Rectal smooth muscle tissue (tissue), 1 donor: ENCODE data around the gene ARL2.
A peak's percentile ranks its signal among the peaks of the same experiment; 100 is the strongest.

ENCODE experiments used
- H3K27ac ChIP-seq: one replicate; pipeline ENCODE4 v1.7.0; 2013; ENCODE audit warnings: low read depth, low read length, inconsistent platforms
- H3K27me3 ChIP-seq: one replicate; pipeline ENCODE4 v1.7.0; 2013; ENCODE audit warnings: low read length; ENCODE audit not compliant: control insufficient read depth, insufficient read depth
- H3K36me3 ChIP-seq: one replicate; pipeline ENCODE4 v1.7.0; 2013; ENCODE audit warnings: low read length; ENCODE audit not compliant: control insufficient read depth, insufficient read depth
- H3K4me1 ChIP-seq: one replicate; pipeline ENCODE4 v1.7.0; 2013; ENCODE audit warnings: low read length; ENCODE audit not compliant: control insufficient read depth, insufficient read depth
- H3K4me3 ChIP-seq: one replicate; pipeline ENCODE4 v1.7.0; 2013; ENCODE audit warnings: low read length
- H3K9ac ChIP-seq: one replicate; pipeline ENCODE4 v1.7.0; 2013; ENCODE audit warnings: low read length

The ARL2 gene

GRCh38 chr11:65058012-65058411 lies 44.1 kb downstream of the ARL2 start:
- Histone ChIP-seq H3K4me3 (peak overlapping the region; percentile 8), H3K4me1 (no peaks in the 10 kb centered on the region), H3K27ac (no peak overlapping the region), H3K36me3 (no peaks in the 10 kb centered on the region), H3K27me3 (no peaks in the 10 kb centered on the region), H3K9ac (no peak overlapping the region)

GRCh38 chr11:65058419-65059054 lies 44.6 kb downstream of the ARL2 start, which contains the start of gene NAALADL1:
Gene NAALADL1 (minus strand): TSS chr11:65058553. CDS start chr11:65058521, 32 bp downstream.
- no peaks in the 10 kb centered on the region for H3K4me1 ChIP-seq
- H3K36me3 ChIP-seq = no peaks in the 10 kb centered on the region
- no peak within 1 kb of the TSS for H3K9ac ChIP-seq
- H3K27ac ChIP-seq = no peak within 1 kb of the TSS
- H3K27me3 ChIP-seq = no peaks in the 10 kb centered on the region
- peak within 1 kb of the TSS; percentile 8 for H3K4me3 ChIP-seq

- Histone ChIP-seq H3K9ac (no peak overlapping the region), H3K4me3 (no peak overlapping the region), H3K36me3 (no peaks in the 10 kb centered on the region), H3K27ac (no peak overlapping the region), H3K27me3 (no peaks in the 10 kb centered on the region), H3K4me1 (no peaks in the 10 kb centered on the region)
Observed at GRCh38 chr11:65059523-65059922, 45.6 kb downstream of the ARL2 start.

- H3K27me3 ChIP-seq = no peaks in the 10 kb centered on the region
- no peaks in the 10 kb centered on the region for H3K4me1 ChIP-seq
- no peak overlapping the region for H3K27ac ChIP-seq
- no peak overlapping the region for H3K4me3 ChIP-seq
- H3K9ac ChIP-seq = no peak overlapping the region
- H3K36me3 ChIP-seq = no peaks in the 10 kb centered on the region
Observed at GRCh38 chr11:65059959-65060824, 46.2 kb downstream of the ARL2 start.

GRCh38 chr11:65060913-65061408 lies 47.0 kb downstream of the ARL2 start:
- no peaks in the 10 kb centered on the region for H3K4me1 ChIP-seq
- H3K9ac ChIP-seq = no peak overlapping the region
- H3K27me3 ChIP-seq = no peaks in the 10 kb centered on the region
- H3K27ac ChIP-seq = no peak overlapping the region
- H3K4me3 ChIP-seq = no peak overlapping the region
- no peaks in the 10 kb centered on the region for H3K36me3 ChIP-seq

GRCh38 chr11:65063532-65063931 lies 49.6 kb downstream of the ARL2 start:
- H3K4me1 ChIP-seq = no peaks in the 10 kb centered on the region
- H3K9ac ChIP-seq = no peak overlapping the region
- no peak overlapping the region for H3K27ac ChIP-seq
- H3K27me3 ChIP-seq = no peaks in the 10 kb centered on the region
- H3K4me3 ChIP-seq = no peak overlapping the region
- no peaks in the 10 kb centered on the region for H3K36me3 ChIP-seq

- no peaks in the 10 kb centered on the region for H3K36me3 ChIP-seq
- no peak overlapping the region for H3K4me3 ChIP-seq
- H3K27me3 ChIP-seq = no peaks in the 10 kb centered on the region
- no peaks in the 10 kb centered on the region for H3K4me1 ChIP-seq
- no peak overlapping the region for H3K9ac ChIP-seq
- H3K27ac ChIP-seq = no peak overlapping the region
Observed at GRCh38 chr11:65064847-65065240, 50.9 kb downstream of the ARL2 start.

- no peak overlapping the region for H3K9ac ChIP-seq
- no peak overlapping the region for H3K4me3 ChIP-seq
- H3K4me1 ChIP-seq = no peaks in the 10 kb centered on the region
- H3K36me3 ChIP-seq = no peaks in the 10 kb centered on the region
- no peak overlapping the region for H3K27ac ChIP-seq
- no peaks in the 10 kb centered on the region for H3K27me3 ChIP-seq
Observed at GRCh38 chr11:65065851-65066250, 51.9 kb downstream of the ARL2 start.

- no peaks in the 10 kb centered on the region for H3K27me3 ChIP-seq
- H3K27ac ChIP-seq = no peak overlapping the region
- H3K4me3 ChIP-seq = no peak overlapping the region
- H3K36me3 ChIP-seq = no peaks in the 10 kb centered on the region
- H3K9ac ChIP-seq = no peak overlapping the region
- H3K4me1 ChIP-seq = no peaks in the 10 kb centered on the region
Observed at GRCh38 chr11:65066315-65066714, 52.4 kb downstream of the ARL2 start.

- no peak overlapping the region for H3K4me3 ChIP-seq
- no peaks in the 10 kb centered on the region for H3K4me1 ChIP-seq
- no peaks in the 10 kb centered on the region for H3K36me3 ChIP-seq
- no peak overlapping the region for H3K9ac ChIP-seq
- H3K27me3 ChIP-seq = no peaks in the 10 kb centered on the region
- H3K27ac ChIP-seq = no peak overlapping the region
Observed at GRCh38 chr11:65066805-65067291, 52.9 kb downstream of the ARL2 start.

GRCh38 chr11:65067446-65067845 lies 53.5 kb downstream of the ARL2 start:
- no peak overlapping the region for H3K9ac ChIP-seq
- H3K36me3 ChIP-seq = no peaks in the 10 kb centered on the region
- H3K4me1 ChIP-seq = no peaks in the 10 kb centered on the region
- no peak overlapping the region for H3K4me3 ChIP-seq
- H3K27ac ChIP-seq = no peak overlapping the region
- no peaks in the 10 kb centered on the region for H3K27me3 ChIP-seq

- no peaks in the 10 kb centered on the region for H3K4me1 ChIP-seq
- no peaks in the 10 kb centered on the region for H3K36me3 ChIP-seq
- H3K27ac ChIP-seq = no peak overlapping the region
- H3K27me3 ChIP-seq = no peaks in the 10 kb centered on the region
- H3K4me3 ChIP-seq = no peak overlapping the region
- H3K9ac ChIP-seq = no peak overlapping the region
Observed at GRCh38 chr11:65069217-65069616, 55.3 kb downstream of the ARL2 start.
